Astrocyte (in vitro differentiated cells and primary cell): ENCODE data around the gene TSC22D3. TPM values are rescaled to one million over a fixed set of nuclear protein-coding genes. Genes with fewer than 3 reads are reported as not detected.

Source experiments
- DNase-seq: peaks from one replicate; pipeline ENCODE4 v3.0.0-alpha.2; 2010; ENCODE audit warnings: low read depth
- FAIRE-seq: peaks from 2 replicates; lab custom pipeline; 2011; peaks lifted over from hg19 to GRCh38; lab: Jason Lieb, UNC
- H2AFZ ChIP-seq: 2 replicates; pipeline ENCODE4 v1.6.0; 2012; ENCODE audit warnings: low read depth, low read length, inconsistent platforms
- H3K27ac ChIP-seq: 2 replicates; pipeline ENCODE4 v1.5.1; 2011; ENCODE audit warnings: low read depth, low read length, inconsistent platforms
- H3K27me3 ChIP-seq: 2 replicates; pipeline ENCODE4 v1.6.0; 2011; ENCODE audit warnings: low read length, inconsistent platforms; ENCODE audit not compliant: insufficient read depth
- H3K36me3 ChIP-seq: 2 replicates; pipeline ENCODE4 v1.5.1; 2011; ENCODE audit warnings: low read length, inconsistent platforms; ENCODE audit not compliant: insufficient read depth
- H3K4me1 ChIP-seq: 2 replicates; pipeline ENCODE4 v1.5.1; 2011; ENCODE audit warnings: low read length, inconsistent platforms; ENCODE audit not compliant: insufficient read depth
- H3K4me2 ChIP-seq: 2 replicates; pipeline ENCODE4 v1.6.0; 2012; ENCODE audit warnings: low read length, inconsistent platforms
- H3K4me3 ChIP-seq: 2 replicates; pipeline ENCODE4 v1.5.1; 2011; ENCODE audit warnings: low read depth, mild to moderate bottlenecking, low read length, inconsistent platforms; ENCODE audit not compliant: insufficient read depth
- H3K79me2 ChIP-seq: 2 replicates; pipeline ENCODE4 v1.6.0; 2012; ENCODE audit warnings: mild to moderate bottlenecking, low read length, inconsistent platforms; ENCODE audit not compliant: insufficient read depth
- H3K9ac ChIP-seq: 2 replicates; pipeline ENCODE4 v1.6.0; 2012; ENCODE audit warnings: mild to moderate bottlenecking, low read length, inconsistent platforms
- H3K9me3 ChIP-seq: 2 replicates; pipeline ENCODE4 v1.5.1; 2012; ENCODE audit warnings: low read depth, mild to moderate bottlenecking, low read length, inconsistent platforms; ENCODE audit not compliant: insufficient read depth
- H4K20me1 ChIP-seq: 2 replicates; pipeline ENCODE4 v1.6.0; 2012; ENCODE audit warnings: low read length, inconsistent platforms; ENCODE audit not compliant: insufficient read depth
- H3K27ac Mint-ChIP-seq: one replicate; pipeline ENCODE4 v1.8.0; 2021; ENCODE audit warnings: mild to moderate bottlenecking, mixed read lengths; ENCODE audit not compliant: unreplicated experiment
- H3K27me3 Mint-ChIP-seq: one replicate; pipeline ENCODE4 v1.8.0; 2021; ENCODE audit warnings: low read depth, mixed read lengths; ENCODE audit not compliant: unreplicated experiment
- H3K36me3 Mint-ChIP-seq: one replicate; pipeline ENCODE4 v1.8.0; 2021; ENCODE audit warnings: low read depth, mixed read lengths; ENCODE audit not compliant: unreplicated experiment
- H3K4me1 Mint-ChIP-seq: one replicate; pipeline ENCODE4 v1.8.0; 2021; ENCODE audit warnings: low read depth, mixed read lengths; ENCODE audit not compliant: unreplicated experiment
- H3K4me3 Mint-ChIP-seq: one replicate; pipeline ENCODE4 v1.8.0; 2021; ENCODE audit warnings: mild to moderate bottlenecking, moderate library complexity, mixed read lengths; ENCODE audit not compliant: unreplicated experiment
- H3K9me3 Mint-ChIP-seq: one replicate; pipeline ENCODE4 v1.8.0; 2021; ENCODE audit warnings: mild to moderate bottlenecking, mixed read lengths; ENCODE audit not compliant: unreplicated experiment
- CTCF ChIP-seq: IDR thresholded peaks from 2 replicates; pipeline ENCODE4 v1.5.1; 2011; ENCODE audit warnings: low read depth, mild to moderate bottlenecking, inconsistent platforms, low read length, moderate library complexity; ENCODE audit not compliant: insufficient read depth
- EZH2 ChIP-seq: IDR thresholded peaks from 2 replicates; pipeline ENCODE4 v1.6.1; 2012; ENCODE audit warnings: mild to moderate bottlenecking, low read length, inconsistent platforms; ENCODE audit not compliant: insufficient read depth
- total RNA-seq: library from RNA; stranded (reverse); gene quantifications from 2 replicates; pipeline ENCODE4 v1.2.1, GENCODE V29; 2021

TSC22D3 gene
- total RNA-seq, 1 donor from 2014 or later, result 30.7 TPM

- H3K27me3 Mint-ChIP-seq, result peaks cover 2% of the 10 kb centered on the region
- Histone ChIP-seq H3K4me3 (no peak overlapping the region), H3K9ac (no peak overlapping the region), H4K20me1 (no peaks in the 10 kb centered on the region), H3K4me2 (no peak overlapping the region), H3K27me3 (no peaks in the 10 kb centered on the region), H2AFZ (no peak overlapping the region), H3K4me1 (peaks cover 8% of the 10 kb centered on the region), H3K27ac (no peak overlapping the region), H3K9me3 (no peaks in the 10 kb centered on the region), H3K36me3 (no peaks in the 10 kb centered on the region), H3K79me2 (no peaks in the 10 kb centered on the region)
- TF ChIP-seq EZH2 (no peak), CTCF (no peak)
- H3K27ac Mint-ChIP-seq, result no peak overlapping the region
- H3K4me1 Mint-ChIP-seq, result peaks cover 19% of the 10 kb centered on the region
- H3K9me3 Mint-ChIP-seq, result no peaks in the 10 kb centered on the region
- DNase-seq (no peak), FAIRE-seq (no peak)
- peaks cover 1% of the 10 kb centered on the region for H3K36me3 Mint-ChIP-seq
- H3K4me3 Mint-ChIP-seq, result no peak overlapping the region
Measured at GRCh38 chrX:107748506-107748905, 27.1 kb downstream of the TSC22D3 start.

GRCh38 chrX:107747596-107748161, 27.9 kb downstream of the TSC22D3 start:
- Mint-ChIP-seq H3K27me3 (peaks cover 2% of the 10 kb centered on the region), H3K4me1 (peaks cover 19% of the 10 kb centered on the region), H3K9me3 (no peaks in the 10 kb centered on the region), H3K27ac (peak overlapping the region; percentile 75), H3K36me3 (peaks cover 1% of the 10 kb centered on the region), H3K4me3 (peak overlapping the region; percentile 46)
- TF ChIP-seq EZH2 (no peak), CTCF (no peak)
- Histone ChIP-seq H2AFZ (no peak overlapping the region), H3K9ac (no peak overlapping the region), H3K4me3 (no peak overlapping the region), H3K79me2 (no peaks in the 10 kb centered on the region), H3K36me3 (no peaks in the 10 kb centered on the region), H3K27ac (no peak overlapping the region), H3K4me2 (peak overlapping the region; percentile 30), H3K9me3 (no peaks in the 10 kb centered on the region), H3K27me3 (no peaks in the 10 kb centered on the region), H4K20me1 (no peaks in the 10 kb centered on the region), H3K4me1 (peaks cover 8% of the 10 kb centered on the region)
- FAIRE-seq (peak; percentile 98), DNase-seq (peak; percentile 46)

- Mint-ChIP-seq H3K4me1 (peaks cover 21% of the 10 kb centered on the region), H3K36me3 (peaks cover 1% of the 10 kb centered on the region), H3K4me3 (no peak overlapping the region), H3K27ac (no peak overlapping the region), H3K9me3 (no peaks in the 10 kb centered on the region), H3K27me3 (peaks cover 1% of the 10 kb centered on the region)
- Histone ChIP-seq H3K9ac (no peak overlapping the region), H3K4me1 (peaks cover 8% of the 10 kb centered on the region), H3K27me3 (peaks cover 6% of the 10 kb centered on the region), H3K36me3 (no peaks in the 10 kb centered on the region), H3K79me2 (no peaks in the 10 kb centered on the region), H3K27ac (no peak overlapping the region), H3K9me3 (no peaks in the 10 kb centered on the region), H3K4me3 (no peak overlapping the region), H2AFZ (no peak overlapping the region), H3K4me2 (no peak overlapping the region), H4K20me1 (no peaks in the 10 kb centered on the region)
- no peak for DNase-seq
- TF ChIP-seq CTCF (no peak), EZH2 (no peak)
- no peak for FAIRE-seq
Measured at GRCh38 chrX:107744868-107745267, 30.7 kb downstream of the TSC22D3 start.
